ENCODE data around the gene DIP2B. TPM values are rescaled to one million over a fixed set of nuclear protein-coding genes. Genes with fewer than 3 reads are reported as not detected.
"Not testable (repeated sequence)": the region's sequence is repeated elsewhere in the genome, so short reads cannot be mapped to it uniquely, and the experiment has no call there.

DIP2B gene
- total RNA-seq, 1 donor from 2014 or later, result 9.4 TPM

- DNase-seq (ENCODE audit: missing footprints) (no peak), ATAC-seq (no peak)
- intact Hi-C loops (cut with DNase I), result loop anchor here (2.0 to 5.0 kb wide), 2 partner anchors 159 to 222 kb away; a partner anchor contains a TSS
Observed at GRCh38 chr12:50765095-50765911, 260.5 kb downstream of the DIP2B start.

- ATAC-seq (no peak), DNase-seq (ENCODE audit: missing footprints) (no peak)
- intact Hi-C loops (cut with DNase I), result loop anchor here (5.0 kb wide), 1 partner anchor 219 kb away; no protein-coding TSS in a partner anchor
Observed at GRCh38 chr12:50768391-50768790, 263.6 kb downstream of the DIP2B start.

- ATAC-seq; DNase-seq (ENCODE audit: missing footprints): not testable (repeated sequence)
- intact Hi-C loops (cut with DNase I), result loop anchor here (5.0 kb wide), 1 partner anchor 218 kb away; no protein-coding TSS in a partner anchor
Observed at GRCh38 chr12:50768813-50769212, 264.0 kb downstream of the DIP2B start.

- intact Hi-C loops (cut with DNase I), result no loop called here
- no peak for DNase-seq (ENCODE audit: missing footprints)
- ATAC-seq, result no peak
Observed at GRCh38 chr12:50771409-50771808, 266.6 kb downstream of the DIP2B start.

GRCh38 chr12:50772470-50772869 lies 267.7 kb downstream of the DIP2B start:
- intact Hi-C loops (cut with DNase I), result no loop called here
- DNase-seq (ENCODE audit: missing footprints) (no peak), ATAC-seq (no peak)

- intact Hi-C loops (cut with DNase I), result no loop called here
- ATAC-seq, result no peak
- no peak for DNase-seq (ENCODE audit: missing footprints)
Observed at GRCh38 chr12:50772877-50773276, 268.1 kb downstream of the DIP2B start.

GRCh38 chr12:50775251-50775650 lies 270.5 kb downstream of the DIP2B start:
- no peak for ATAC-seq
- DNase-seq (ENCODE audit: missing footprints), result no peak
- intact Hi-C loops (cut with DNase I), result no loop called here

- intact Hi-C loops (cut with DNase I), result no loop called here
- ATAC-seq (no peak), DNase-seq (ENCODE audit: missing footprints) (no peak)
Observed at GRCh38 chr12:50776749-50777728, 272.3 kb downstream of the DIP2B start.

GRCh38 chr12:50778663-50779590 lies 274.1 kb downstream of the DIP2B start:
- DNase-seq (ENCODE audit: missing footprints) (no peak), ATAC-seq (no peak)
- intact Hi-C loops (cut with DNase I), result no loop called here

- ATAC-seq (no peak), DNase-seq (ENCODE audit: missing footprints) (no peak)
- intact Hi-C loops (cut with DNase I), result no loop called here
Observed at GRCh38 chr12:50780013-50780412, 275.2 kb downstream of the DIP2B start.

GRCh38 chr12:50784501-50784900 lies 279.7 kb downstream of the DIP2B start:
- DNase-seq (ENCODE audit: missing footprints) (no peak), ATAC-seq (no peak)
- intact Hi-C loops (cut with DNase I), result no loop called here

GRCh38 chr12:50785406-50786001 lies 280.7 kb downstream of the DIP2B start:
- ATAC-seq (no peak), DNase-seq (ENCODE audit: missing footprints) (no peak)
- intact Hi-C loops (cut with DNase I), result no loop called here

GRCh38 chr12:50786498-50787231 lies 281.9 kb downstream of the DIP2B start:
- DNase-seq (ENCODE audit: missing footprints), result no peak
- no peak for ATAC-seq
- intact Hi-C loops (cut with DNase I), result no loop called here

- no peak for DNase-seq (ENCODE audit: missing footprints)
- intact Hi-C loops (cut with DNase I), result no loop called here
- ATAC-seq, result no peak
Observed at GRCh38 chr12:50787618-50788017, 282.8 kb downstream of the DIP2B start.

- no peak for DNase-seq (ENCODE audit: missing footprints)
- no peak for ATAC-seq
Observed at GRCh38 chr12:50788561-50788960, 283.8 kb downstream of the DIP2B start.

GRCh38 chr12:50790081-50790480 lies 285.3 kb downstream of the DIP2B start:
- no peak for ATAC-seq
- intact Hi-C loops (cut with DNase I), result no loop called here
- no peak for DNase-seq (ENCODE audit: missing footprints)

More at GRCh38 chr12:50788561-50788960, 283.8 kb downstream of the DIP2B start:
- intact Hi-C loops (cut with DNase I), result no loop called here

Measured in Right ventricle myocardium inferior (tissue), 1 donor.